ENCODE measurements around the gene PRKG1.

- TF ChIP-seq CTCF (optimal IDR thresholded peaks at IDR 0.05 in 1 of 3, IDR thresholded peaks at IDR 0.05 in 1 of 3, conservative IDR thresholded peaks at IDR 0.05 in 1 of 3; ENCODE audit: extremely low read depth in 1 of 3, insufficient read depth in 2 of 3, low read length in 3 of 3) = no peak
- TF ChIP-seq EZH2 (IDR thresholded peaks at IDR 0.05; ENCODE audit: low read length) = no peak
These were observed 447.3 kb downstream of the PRKG1 start for GRCh38 chr10:51521605-51522004.

Data from keratinocyte (primary cell).